ENCODE measurements around the gene TP53I11.

Gene TP53I11

GRCh38 chr11:44887636-44888035, 63.0 kb downstream of the TP53I11 start:
- DNase-seq: no peak

DNA sequence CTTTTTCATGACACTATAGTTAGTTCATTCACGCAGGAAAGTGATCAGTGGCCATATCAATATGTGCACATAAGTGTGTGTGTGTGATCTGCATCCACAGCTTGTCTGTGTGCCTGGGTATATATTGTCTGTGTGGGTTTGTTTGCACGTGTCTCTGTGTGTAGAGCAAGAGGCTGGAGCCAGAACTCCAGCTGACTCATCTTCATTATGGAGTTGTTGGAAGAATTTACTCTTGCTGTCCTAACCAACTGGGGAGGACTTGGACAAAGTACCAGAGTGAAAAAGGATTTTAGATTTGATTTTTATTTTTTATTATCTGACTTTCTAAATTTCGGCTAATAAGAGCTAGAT, 63.9 kb downstream of the TP53I11 start:
- peak in 8 of 58 donors; percentile 7 to 28 (median 12) for DNase-seq

GRCh38 chr11:44885919-44886789, 64.5 kb downstream of the TP53I11 start:
- DNase-seq: no peak

DNA sequence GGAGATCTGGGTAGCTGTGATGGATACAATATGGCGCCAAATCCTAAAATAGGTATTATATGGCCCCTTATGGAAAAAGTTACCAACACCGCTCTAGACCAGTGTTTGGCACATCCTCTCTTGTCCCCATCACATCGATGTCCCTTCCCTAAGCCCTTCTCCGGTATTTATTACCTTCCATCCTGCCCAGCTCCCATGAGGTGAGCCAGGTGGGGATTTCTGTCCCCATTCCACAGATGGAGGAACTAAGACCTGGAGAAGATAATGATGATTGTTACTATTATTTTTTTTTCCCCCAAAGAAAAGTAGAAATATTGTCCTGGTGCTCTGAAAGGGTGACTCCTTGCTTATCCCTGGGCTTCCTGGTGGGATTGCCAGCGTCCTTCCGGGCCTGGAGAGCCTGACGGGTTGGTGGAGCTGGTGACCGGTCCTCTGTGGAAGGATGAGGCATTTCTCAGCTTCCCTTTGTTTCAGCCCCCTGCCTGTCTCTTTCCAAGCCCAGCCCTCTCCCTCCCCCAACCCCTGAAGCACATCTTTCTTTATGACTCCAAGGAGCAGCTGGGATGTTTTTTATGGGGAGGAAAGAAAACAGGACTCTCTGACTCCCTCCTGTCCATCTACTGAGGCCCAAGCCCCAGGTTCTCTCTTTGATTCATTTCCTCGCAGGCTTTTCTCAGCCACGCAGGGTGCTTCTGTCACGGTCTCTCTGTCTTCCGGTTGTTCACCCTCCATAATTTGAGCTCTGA, 65.4 kb downstream of the TP53I11 start:
- DNase-seq: no peak

GRCh38 chr11:44884056-44884455, 66.6 kb downstream of the TP53I11 start:
- no peak for DNase-seq

DNA sequence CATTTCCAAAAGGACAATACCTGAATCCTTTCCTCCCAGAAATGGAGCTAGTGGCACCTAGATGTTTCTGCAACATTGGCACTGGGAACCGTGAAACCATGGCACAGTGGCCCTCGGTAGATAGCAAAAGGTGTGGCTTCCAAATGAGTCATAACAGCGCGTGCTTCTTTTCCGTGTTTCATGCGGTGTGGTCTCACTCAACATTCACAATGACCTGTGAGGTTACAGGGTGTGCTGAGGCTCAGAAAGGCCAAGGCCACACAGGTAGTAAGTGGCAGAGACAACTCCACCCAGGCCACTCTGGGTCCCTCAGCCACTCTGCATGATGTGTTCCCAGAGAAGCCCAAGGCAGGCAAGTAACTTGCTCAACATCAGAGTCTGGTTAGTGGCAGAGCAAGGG, 67.4 kb downstream of the TP53I11 start:
- DNase-seq: no peak
